Measurements from ENCODE around the gene BBS12. TPM values are rescaled to one million over a fixed set of nuclear protein-coding genes. Genes with fewer than 3 reads are reported as not detected.

Gene BBS12
- polyA plus RNA-seq (2013, experiment 1 of 2), result 6.5 TPM
- polyA plus RNA-seq (2013, experiment 2 of 2), result 7.5 TPM

- H3K4me1 ChIP-seq (ENCODE audit: control insufficient read depth, insufficient read depth, low read length, poor library complexity, severe bottlenecking), result no peaks in the 10 kb centered on the region
- H3K36me3 ChIP-seq (ENCODE audit: control insufficient read depth, insufficient read depth, low read length), result no peaks in the 10 kb centered on the region
- WGBS, 2 experiments (ENCODE audit: insufficient coverage in 2 of 2), result 1% methylated on average over 20 to 29 of the region's 37 CpGs
- peaks cover 5% of the 10 kb centered on the region for H3K9me3 ChIP-seq (ENCODE audit: control insufficient read depth, low read length)
- H3K27ac ChIP-seq (ENCODE audit: low read depth, low read length, severe bottlenecking), result peak within 1 kb of the TSS; percentile 83
- H3K4me3 ChIP-seq (ENCODE audit: extremely low read depth, insufficient read depth, low read length, poor library complexity, severe bottlenecking), result peak within 1 kb of the TSS; percentile 56
Measured at GRCh38 chr4:122732329-122733026, at the start of gene BBS12. TSS of gene BBS12 (plus strand) at chr4:122732704. CDS start at chr4:122741893, 9,189 bp downstream.

- Histone ChIP-seq H3K4me3 (ENCODE audit: extremely low read depth, insufficient read depth, low read length, poor library complexity, severe bottlenecking) (no peak overlapping the region), H3K9me3 (ENCODE audit: control insufficient read depth, low read length) (peaks cover 17% of the 10 kb centered on the region), H3K36me3 (ENCODE audit: control insufficient read depth, insufficient read depth, low read length) (no peaks in the 10 kb centered on the region), H3K4me1 (ENCODE audit: control insufficient read depth, insufficient read depth, low read length, poor library complexity, severe bottlenecking) (peaks cover 12% of the 10 kb centered on the region), H3K27ac (ENCODE audit: low read depth, low read length, severe bottlenecking) (no peak overlapping the region)
- WGBS, 2 experiments (ENCODE audit: insufficient coverage in 2 of 2), result no CpG with 5 or more reads among the region's 2 CpGs
Measured at GRCh38 chr4:122686691-122687090, 45.8 kb upstream of the BBS12 start.

DNA sequence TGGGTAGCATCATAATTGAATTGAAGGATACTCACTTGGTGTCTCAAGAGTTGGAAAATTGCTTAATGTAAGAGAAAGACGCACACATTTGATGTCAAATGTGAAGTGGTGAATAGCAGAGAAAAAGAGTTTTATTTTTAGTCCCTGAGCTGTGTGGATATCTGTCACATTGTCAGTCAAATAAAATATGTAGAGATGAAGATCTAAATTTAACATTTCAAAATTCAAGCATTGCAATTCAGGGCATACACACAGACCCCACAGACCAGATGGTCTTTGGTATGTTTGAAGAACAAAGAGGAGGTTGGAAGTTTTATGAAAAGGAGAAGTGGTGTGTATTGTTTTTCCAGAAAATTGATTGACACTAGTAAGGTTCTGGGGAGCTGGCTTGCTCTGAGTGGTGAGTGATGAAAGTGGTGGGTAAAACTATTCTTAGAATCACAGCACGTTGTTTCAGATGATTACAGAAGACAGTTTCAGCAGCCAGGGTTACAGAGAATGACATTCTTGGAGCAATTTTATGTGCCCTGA is 44.9 kb upstream of the BBS12 start:
- Histone ChIP-seq H3K4me3 (ENCODE audit: extremely low read depth, insufficient read depth, low read length, poor library complexity, severe bottlenecking) (no peak overlapping the region), H3K4me1 (ENCODE audit: control insufficient read depth, insufficient read depth, low read length, poor library complexity, severe bottlenecking) (peaks cover 12% of the 10 kb centered on the region), H3K27ac (ENCODE audit: low read depth, low read length, severe bottlenecking) (no peak overlapping the region), H3K36me3 (ENCODE audit: control insufficient read depth, insufficient read depth, low read length) (no peaks in the 10 kb centered on the region), H3K9me3 (ENCODE audit: control insufficient read depth, low read length) (peaks cover 8% of the 10 kb centered on the region)
- WGBS, 2 experiments (ENCODE audit: insufficient coverage in 2 of 2), result 75 to 100% methylated on average over 1 to 2 of the region's 2 CpGs

DNA sequence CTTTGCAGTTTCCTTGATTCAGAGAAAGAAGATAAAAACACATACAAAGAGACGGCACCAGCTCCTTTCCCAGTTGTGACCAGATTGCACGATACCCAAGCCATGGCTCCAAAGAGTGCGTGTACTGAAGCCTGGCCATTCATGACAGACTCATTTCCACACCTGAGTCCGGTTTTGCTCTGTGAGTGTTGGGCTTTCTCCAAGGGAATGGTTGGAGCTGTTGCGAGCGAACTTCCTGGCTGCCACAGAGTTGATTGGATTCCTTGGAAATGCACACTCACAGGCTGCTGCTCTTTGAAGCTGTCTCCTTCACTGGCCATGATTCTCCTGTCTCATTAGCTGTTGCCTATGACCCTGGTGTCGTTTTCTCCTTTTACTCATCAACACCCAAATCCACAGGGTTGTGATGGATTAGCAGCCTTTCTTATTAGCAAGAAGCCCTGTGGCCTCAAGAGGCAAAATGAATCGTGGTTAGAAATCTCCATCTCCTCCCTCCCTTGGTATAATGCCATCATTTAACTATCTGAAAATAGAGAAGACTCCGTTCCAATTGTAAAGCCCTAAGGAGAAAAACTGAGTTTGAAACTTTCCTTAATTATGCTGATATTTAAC is 43.9 kb upstream of the BBS12 start:
- Histone ChIP-seq H3K9me3 (ENCODE audit: control insufficient read depth, low read length) (peaks cover 4% of the 10 kb centered on the region), H3K4me1 (ENCODE audit: control insufficient read depth, insufficient read depth, low read length, poor library complexity, severe bottlenecking) (peaks cover 22% of the 10 kb centered on the region), H3K27ac (ENCODE audit: low read depth, low read length, severe bottlenecking) (peak overlapping the region; percentile 23), H3K36me3 (ENCODE audit: control insufficient read depth, insufficient read depth, low read length) (no peaks in the 10 kb centered on the region), H3K4me3 (ENCODE audit: extremely low read depth, insufficient read depth, low read length, poor library complexity, severe bottlenecking) (no peak overlapping the region)
- WGBS, 2 experiments (ENCODE audit: insufficient coverage in 2 of 2), result 91 to 100% methylated on average over 3 to 6 of the region's 9 CpGs

DNA sequence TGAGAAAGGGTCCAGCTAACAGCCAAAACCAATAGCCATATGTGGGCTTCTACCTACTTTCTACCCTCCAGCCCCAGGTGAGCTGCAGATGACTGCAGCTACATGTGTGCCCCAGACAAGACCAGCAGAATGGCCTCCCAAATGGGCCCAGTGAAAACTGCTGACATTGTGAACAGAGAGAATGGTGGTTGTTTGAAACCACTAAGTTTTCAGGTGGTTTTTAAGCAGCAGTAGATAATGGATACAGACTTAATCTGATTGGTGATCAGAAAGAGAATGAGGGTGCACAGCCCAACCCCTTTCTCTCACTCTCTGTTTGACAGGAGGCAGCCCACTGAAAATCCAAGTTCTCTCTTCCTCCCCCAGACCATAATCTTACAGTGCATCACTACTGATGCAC is 42.5 kb upstream of the BBS12 start:
- Histone ChIP-seq H3K9me3 (ENCODE audit: control insufficient read depth, low read length) (no peaks in the 10 kb centered on the region), H3K36me3 (ENCODE audit: control insufficient read depth, insufficient read depth, low read length) (no peaks in the 10 kb centered on the region), H3K4me3 (ENCODE audit: extremely low read depth, insufficient read depth, low read length, poor library complexity, severe bottlenecking) (no peak overlapping the region)

DNA sequence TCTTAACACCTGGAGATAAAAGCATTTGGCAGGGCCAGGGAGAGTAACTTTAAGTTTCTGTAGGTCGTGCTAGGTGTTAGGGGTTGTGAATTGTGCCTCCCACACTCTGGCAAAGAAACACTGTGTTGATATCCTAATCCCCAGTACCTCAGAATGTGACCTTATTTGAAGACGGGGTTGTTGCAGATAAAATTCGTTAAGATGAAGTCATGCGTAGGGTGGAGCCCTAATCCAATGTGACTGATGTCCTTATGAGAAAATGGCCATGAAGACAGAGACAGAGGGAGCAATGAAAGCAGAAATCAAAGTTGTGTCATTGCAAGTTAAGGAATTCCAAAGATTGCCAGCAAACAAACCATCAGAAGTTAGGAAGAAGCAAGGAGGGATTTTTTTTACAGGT is 40.5 kb upstream of the BBS12 start:
- Histone ChIP-seq H3K9me3 (ENCODE audit: control insufficient read depth, low read length) (no peaks in the 10 kb centered on the region), H3K4me1 (ENCODE audit: control insufficient read depth, insufficient read depth, low read length, poor library complexity, severe bottlenecking) (peaks cover 24% of the 10 kb centered on the region), H3K27ac (ENCODE audit: low read depth, low read length, severe bottlenecking) (no peak overlapping the region), H3K4me3 (ENCODE audit: extremely low read depth, insufficient read depth, low read length, poor library complexity, severe bottlenecking) (no peak overlapping the region), H3K36me3 (ENCODE audit: control insufficient read depth, insufficient read depth, low read length) (no peaks in the 10 kb centered on the region)
- WGBS, 2 experiments (ENCODE audit: insufficient coverage in 2 of 2), result 75 to 100% methylated on average over 3 to 4 of the region's 4 CpGs

More for the DNA sequence above, 42.5 kb upstream of the BBS12 start:
- no peak overlapping the region for H3K27ac ChIP-seq (ENCODE audit: low read depth, low read length, severe bottlenecking)
- peaks cover 24% of the 10 kb centered on the region for H3K4me1 ChIP-seq (ENCODE audit: control insufficient read depth, insufficient read depth, low read length, poor library complexity, severe bottlenecking)

GRCh38 chr4:122692641-122693520 is 39.6 kb upstream of the BBS12 start:
- H3K27ac ChIP-seq (ENCODE audit: low read depth, low read length, severe bottlenecking), result no peak overlapping the region
- no peaks in the 10 kb centered on the region for H3K9me3 ChIP-seq (ENCODE audit: control insufficient read depth, low read length)
- H3K4me3 ChIP-seq (ENCODE audit: extremely low read depth, insufficient read depth, low read length, poor library complexity, severe bottlenecking), result no peak overlapping the region
- H3K36me3 ChIP-seq (ENCODE audit: control insufficient read depth, insufficient read depth, low read length), result no peaks in the 10 kb centered on the region
- H3K4me1 ChIP-seq (ENCODE audit: control insufficient read depth, insufficient read depth, low read length, poor library complexity, severe bottlenecking), result peaks cover 22% of the 10 kb centered on the region
- 0% methylated on average over 1 of the region's 3 CpGs for WGBS, 2 experiments (ENCODE audit: insufficient coverage in 2 of 2)

- WGBS, 2 experiments (ENCODE audit: insufficient coverage in 2 of 2), result 80 to 100% methylated on average over 1 to 2 of the region's 2 CpGs
- Histone ChIP-seq H3K36me3 (ENCODE audit: control insufficient read depth, insufficient read depth, low read length) (no peaks in the 10 kb centered on the region), H3K27ac (ENCODE audit: low read depth, low read length, severe bottlenecking) (no peak overlapping the region), H3K4me3 (ENCODE audit: extremely low read depth, insufficient read depth, low read length, poor library complexity, severe bottlenecking) (no peak overlapping the region), H3K4me1 (ENCODE audit: control insufficient read depth, insufficient read depth, low read length, poor library complexity, severe bottlenecking) (peaks cover 12% of the 10 kb centered on the region), H3K9me3 (ENCODE audit: control insufficient read depth, low read length) (no peaks in the 10 kb centered on the region)
Measured at GRCh38 chr4:122695226-122695625, 37.3 kb upstream of the BBS12 start.

GRCh38 chr4:122700178-122700725 is 32.3 kb upstream of the BBS12 start:
- Histone ChIP-seq H3K4me3 (ENCODE audit: extremely low read depth, insufficient read depth, low read length, poor library complexity, severe bottlenecking) (no peak overlapping the region), H3K9me3 (ENCODE audit: control insufficient read depth, low read length) (no peaks in the 10 kb centered on the region), H3K4me1 (ENCODE audit: control insufficient read depth, insufficient read depth, low read length, poor library complexity, severe bottlenecking) (no peaks in the 10 kb centered on the region), H3K36me3 (ENCODE audit: control insufficient read depth, insufficient read depth, low read length) (no peaks in the 10 kb centered on the region), H3K27ac (ENCODE audit: low read depth, low read length, severe bottlenecking) (no peak overlapping the region)
- 71 to 81% methylated on average over 4 to 7 of the region's 8 CpGs for WGBS, 2 experiments (ENCODE audit: insufficient coverage in 2 of 2)

GRCh38 chr4:122701061-122701460 is 31.4 kb upstream of the BBS12 start:
- H3K9me3 ChIP-seq (ENCODE audit: control insufficient read depth, low read length), result no peaks in the 10 kb centered on the region
- no peaks in the 10 kb centered on the region for H3K4me1 ChIP-seq (ENCODE audit: control insufficient read depth, insufficient read depth, low read length, poor library complexity, severe bottlenecking)
- H3K27ac ChIP-seq (ENCODE audit: low read depth, low read length, severe bottlenecking), result no peak overlapping the region
- WGBS, 2 experiments (ENCODE audit: insufficient coverage in 2 of 2), result no CpG with 5 or more reads among the region's 5 CpGs
- H3K4me3 ChIP-seq (ENCODE audit: extremely low read depth, insufficient read depth, low read length, poor library complexity, severe bottlenecking), result no peak overlapping the region
- no peaks in the 10 kb centered on the region for H3K36me3 ChIP-seq (ENCODE audit: control insufficient read depth, insufficient read depth, low read length)

All from mesodermal cell (in vitro differentiated cells).